ENCODE results near the gene GPR153.

The GPR153 gene

GRCh38 chr1:6208723-6209660 lies 51.9 kb downstream of the GPR153 start:
- no peak for FAIRE-seq
- peak; percentile 59 for DNase-seq (ENCODE audit: insufficient read length, low spot score)

GRCh38 chr1:6207921-6208320 lies 53.0 kb downstream of the GPR153 start:
- no peak for DNase-seq (ENCODE audit: insufficient read length, low spot score)

GRCh38 chr1:6207075-6207885 lies 53.6 kb downstream of the GPR153 start:
- FAIRE-seq (no peak), DNase-seq (ENCODE audit: insufficient read length, low spot score) (no peak)

More at GRCh38 chr1:6207921-6208320, 53.0 kb downstream of the GPR153 start:
- no peak for FAIRE-seq

- no peak for DNase-seq (ENCODE audit: insufficient read length, low spot score)
- no peak for FAIRE-seq
Observed at GRCh38 chr1:6206520-6206855, 54.4 kb downstream of the GPR153 start.

- FAIRE-seq, result peak; percentile 84
- peak; percentile 69 for DNase-seq (ENCODE audit: insufficient read length, low spot score)
Observed at GRCh38 chr1:6205849-6206519, 54.9 kb downstream of the GPR153 start, which contains the start of gene RNF207. Gene RNF207 (plus strand): TSS chr1:6206119. CDS start chr1:6206536, 417 bp downstream.

- DNase-seq (ENCODE audit: insufficient read length, low spot score), result no peak
- no peak for FAIRE-seq
Observed at GRCh38 chr1:6202256-6202655, 58.6 kb downstream of the GPR153 start.

- FAIRE-seq (no peak), DNase-seq (ENCODE audit: insufficient read length, low spot score) (no peak)
Observed at GRCh38 chr1:6200188-6200809, 60.6 kb downstream of the GPR153 start.

- DNase-seq (ENCODE audit: insufficient read length, low spot score), result peak; percentile 85
- FAIRE-seq, result peak; percentile 96
Observed at GRCh38 chr1:6199298-6200187, 61.4 kb downstream of the GPR153 start, which contains the start of gene RPL22. Gene RPL22 (minus strand): TSS chr1:6199595. CDS start chr1:6199573, 22 bp downstream.

- FAIRE-seq (no peak), DNase-seq (ENCODE audit: insufficient read length, low spot score) (no peak)
Observed at GRCh38 chr1:6198646-6199297, 62.1 kb downstream of the GPR153 start.

GRCh38 chr1:6197746-6198427 lies 63.0 kb downstream of the GPR153 start:
- FAIRE-seq, result no peak

More at GRCh38 chr1:6197746-6198427, 63.0 kb downstream of the GPR153 start:
- DNase-seq (ENCODE audit: insufficient read length, low spot score), result no peak
